OCI-LY3 (cell line): ENCODE data around the gene MACROD2.

Source experiments
- EZH2phosphoT487 ChIP-seq: fragments of 200-600 bp; shearing (Covaris generic); IDR thresholded peaks from 2 replicates; pipeline ENCODE4 v1.6.1; 2018; ENCODE audit warnings: antibody characterized with exemption, mixed run types, low read depth
- TF ChIP-seq, protein P1 (sequence below): fragments of 200-600, 300-600 bp; sonication (generic); IDR thresholded peaks from 2 replicates; pipeline ENCODE4 v1.5.1; 2014; ENCODE audit warnings: antibody characterized with exemption, low read length, low read depth

- TF ChIP-seq, protein P1, sequence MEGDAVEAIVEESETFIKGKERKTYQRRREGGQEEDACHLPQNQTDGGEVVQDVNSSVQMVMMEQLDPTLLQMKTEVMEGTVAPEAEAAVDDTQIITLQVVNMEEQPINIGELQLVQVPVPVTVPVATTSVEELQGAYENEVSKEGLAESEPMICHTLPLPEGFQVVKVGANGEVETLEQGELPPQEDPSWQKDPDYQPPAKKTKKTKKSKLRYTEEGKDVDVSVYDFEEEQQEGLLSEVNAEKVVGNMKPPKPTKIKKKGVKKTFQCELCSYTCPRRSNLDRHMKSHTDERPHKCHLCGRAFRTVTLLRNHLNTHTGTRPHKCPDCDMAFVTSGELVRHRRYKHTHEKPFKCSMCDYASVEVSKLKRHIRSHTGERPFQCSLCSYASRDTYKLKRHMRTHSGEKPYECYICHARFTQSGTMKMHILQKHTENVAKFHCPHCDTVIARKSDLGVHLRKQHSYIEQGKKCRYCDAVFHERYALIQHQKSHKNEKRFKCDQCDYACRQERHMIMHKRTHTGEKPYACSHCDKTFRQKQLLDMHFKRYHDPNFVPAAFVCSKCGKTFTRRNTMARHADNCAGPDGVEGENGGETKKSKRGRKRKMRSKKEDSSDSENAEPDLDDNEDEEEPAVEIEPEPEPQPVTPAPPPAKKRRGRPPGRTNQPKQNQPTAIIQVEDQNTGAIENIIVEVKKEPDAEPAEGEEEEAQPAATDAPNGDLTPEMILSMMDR: peak; percentile 78
- no peak for TF ChIP-seq EZH2phosphoT487
Observed at GRCh38 chr20:15842872-15843271, 1847.6 kb downstream of the MACROD2 start.
